GM18498 (cell line): Measurements from ENCODE around the gene FADS2.
A peak's percentile ranks its signal among the peaks of the same experiment; 100 is the strongest.

ENCODE experiments used
- ATAC-seq: cut with Tn5 transposase; IDR thresholded peaks from one replicate; pipeline ENCODE4 v1.9.1; 2021; ENCODE audit warnings: mild to moderate bottlenecking, moderate library complexity; ENCODE audit not compliant: unreplicated experiment

Gene FADS2

DNA sequence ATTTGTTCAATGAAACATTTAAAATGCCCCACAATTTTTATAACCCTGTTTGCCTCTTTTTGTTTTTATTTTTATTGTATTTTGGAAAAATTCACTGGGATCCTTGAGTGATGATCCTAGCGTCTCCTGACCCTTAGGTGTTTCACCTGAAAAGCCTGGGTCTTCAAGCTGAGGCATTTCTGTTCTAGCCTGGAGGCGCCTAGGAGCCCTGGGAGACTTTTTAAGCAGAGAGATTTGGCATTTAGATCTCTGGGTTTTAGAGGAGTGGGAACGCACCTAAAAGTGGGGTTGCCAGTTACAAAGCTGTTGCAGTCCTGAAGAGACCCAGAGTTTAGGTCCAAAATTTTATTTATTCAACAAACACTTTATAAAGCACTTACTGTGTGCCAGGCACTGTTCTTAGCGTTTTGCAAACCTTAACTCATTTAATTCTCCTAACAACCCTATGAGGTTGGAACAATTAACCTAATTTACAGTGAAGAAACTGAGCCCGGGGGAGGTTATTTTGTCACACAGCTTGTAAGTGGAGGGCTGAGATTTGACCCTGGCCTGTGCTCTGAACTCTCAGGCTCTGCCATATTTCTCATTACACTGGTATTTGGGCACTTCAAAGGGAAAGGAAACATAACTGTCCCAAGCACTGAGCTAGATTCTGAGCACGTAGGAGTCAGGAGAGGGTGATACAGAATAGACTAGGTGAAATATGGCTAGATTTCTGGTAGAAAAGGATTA is 10.5 kb upstream of the FADS2 start:
- ATAC-seq = no peak

GRCh38 chr11:61820174-61820573 is 7.9 kb upstream of the FADS2 start:
- no peak for ATAC-seq

GRCh38 chr11:61826930-61827570 is 1.1 kb upstream of the FADS2 start:
- peak; percentile 7 for ATAC-seq

- peak; percentile 6 for ATAC-seq
Measured at GRCh38 chr11:61828379-61828628, 204 bp downstream of the FADS2 start.

DNA sequence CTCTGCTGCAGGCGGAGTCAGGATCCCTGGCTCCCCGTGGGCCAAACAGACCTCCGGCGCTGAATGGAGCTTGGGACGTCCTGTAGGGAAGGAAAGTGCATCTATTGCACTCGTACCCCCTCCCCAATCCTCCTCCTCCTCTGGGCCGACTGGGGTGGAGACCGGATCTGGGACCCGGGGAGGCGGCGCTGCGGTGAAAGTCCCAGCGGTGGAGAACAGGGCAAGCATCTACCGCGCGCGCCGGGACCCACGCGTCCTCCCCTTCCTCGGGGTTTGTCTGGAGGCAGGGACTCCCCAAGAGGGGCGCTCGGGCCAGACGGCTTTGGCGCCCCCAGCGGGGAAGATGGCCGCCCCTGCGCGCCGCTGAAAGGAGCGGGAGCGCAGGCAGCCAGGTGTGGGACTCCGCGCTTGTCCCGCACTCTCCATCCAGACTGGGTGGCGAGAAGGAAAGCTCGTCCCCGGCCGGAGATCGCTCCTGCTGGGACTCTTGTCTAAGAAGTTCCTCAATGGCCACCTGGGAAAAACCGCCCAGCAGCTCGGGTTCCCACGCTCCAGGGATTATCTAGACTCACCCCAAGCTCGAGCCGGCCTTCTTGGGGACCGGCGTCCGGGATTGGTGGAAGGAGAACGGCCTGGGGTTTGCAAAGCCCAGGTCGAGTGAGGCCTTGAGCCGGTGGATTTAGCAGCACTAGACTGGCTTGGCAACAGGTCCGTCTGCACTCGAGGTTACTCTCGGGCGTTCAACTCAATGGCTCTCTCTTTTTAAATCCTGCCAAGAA is 718 bp downstream of the FADS2 start:
- peak; percentile 28 for ATAC-seq

DNA sequence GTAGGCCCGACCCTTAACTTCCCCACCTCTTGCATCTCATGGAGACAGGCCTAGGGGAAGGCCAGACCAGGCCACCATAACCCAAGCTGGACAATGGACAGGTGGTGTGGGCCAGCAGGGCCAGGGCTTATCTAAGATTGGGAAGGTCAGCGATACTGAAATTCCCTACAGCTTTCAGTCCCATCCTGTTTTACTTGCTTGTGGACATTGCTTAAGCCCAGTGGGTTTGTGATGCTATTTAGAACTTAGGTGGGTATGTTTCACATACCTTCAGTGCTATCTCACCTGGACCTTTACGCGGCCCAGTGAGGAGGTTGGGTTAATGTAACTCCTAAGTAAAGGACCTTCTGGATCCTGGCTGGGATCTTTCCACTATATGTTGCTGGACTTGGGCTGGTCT is 1.7 kb downstream of the FADS2 start:
- no peak for ATAC-seq

DNA sequence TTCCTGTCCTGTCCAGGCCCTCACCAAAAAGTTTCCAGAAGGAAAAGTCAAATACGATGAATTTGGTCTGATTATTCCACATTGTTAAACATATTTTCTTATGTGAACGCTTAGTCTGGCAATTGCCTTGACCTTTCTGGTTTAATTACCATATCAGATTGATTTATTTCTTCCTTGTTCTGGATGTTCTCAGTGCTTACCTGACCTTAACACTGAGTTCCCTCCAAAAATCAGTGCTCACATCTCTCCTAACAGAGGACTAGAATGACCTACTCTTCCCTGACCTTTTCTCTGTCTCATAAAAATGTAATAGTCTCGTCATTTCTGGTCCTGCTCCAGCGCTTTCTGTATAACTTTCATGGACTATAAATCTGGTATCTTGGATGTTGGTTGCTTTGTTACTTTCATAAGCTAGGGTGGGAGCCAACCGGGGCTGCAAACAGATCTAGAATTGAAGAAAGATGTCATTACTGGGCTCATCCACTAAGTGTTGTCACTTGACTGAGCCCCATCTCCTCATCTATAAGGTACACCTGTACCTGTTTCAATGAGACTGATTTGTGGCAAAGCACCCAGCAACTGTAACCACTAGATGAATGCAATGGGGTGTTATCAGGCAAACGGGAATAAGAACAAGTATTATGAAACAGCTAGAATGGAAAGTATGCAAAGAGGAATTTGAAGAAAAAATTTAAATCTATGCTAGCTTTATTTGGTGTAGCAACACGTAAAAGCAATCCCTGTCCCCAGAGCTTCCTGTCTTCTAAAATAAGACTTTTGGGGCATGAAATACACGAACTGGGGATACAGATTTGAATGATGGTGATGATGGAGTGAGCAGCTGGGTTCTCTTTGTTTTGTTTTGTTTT is 2.4 kb downstream of the FADS2 start:
- no peak for ATAC-seq

DNA sequence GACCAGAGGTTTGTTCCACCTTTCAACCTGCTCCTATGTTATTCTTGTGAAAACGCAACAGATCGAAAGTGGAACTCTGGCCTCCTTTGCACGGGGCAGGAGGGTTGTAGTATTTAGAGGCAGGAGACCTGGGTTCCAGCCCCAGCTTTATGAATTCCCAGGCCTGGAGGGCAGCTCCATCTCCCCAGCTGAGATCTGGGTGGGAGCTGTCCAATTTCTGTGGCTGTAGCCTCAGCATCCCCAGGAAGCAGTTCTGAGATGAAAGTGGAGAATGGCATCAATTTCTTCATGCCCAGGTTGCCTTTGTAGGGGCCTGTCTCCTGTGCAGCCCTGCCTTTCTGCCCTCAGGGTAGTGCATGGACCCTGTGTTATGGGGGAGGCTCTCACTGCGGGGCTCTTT is 4.1 kb downstream of the FADS2 start:
- ATAC-seq = no peak

DNA sequence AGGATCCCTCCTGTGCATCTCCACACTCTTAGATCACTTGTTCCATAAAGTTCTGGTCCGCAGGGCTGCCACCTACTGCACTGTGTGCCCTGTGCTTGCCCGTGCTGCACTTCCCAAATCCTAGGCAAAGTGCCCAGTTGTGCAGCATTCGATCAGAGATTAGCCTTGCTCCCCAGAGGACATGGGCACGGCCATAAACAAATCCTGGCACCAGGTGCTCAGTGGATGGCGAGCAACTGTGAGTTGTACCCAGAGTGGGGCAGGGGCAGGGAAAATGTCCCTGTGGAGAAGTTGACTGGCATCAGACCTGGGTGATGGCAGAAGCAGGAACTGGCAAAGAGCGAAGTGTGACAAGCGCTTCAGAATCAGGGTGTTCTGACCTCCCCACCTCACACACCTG is 4.7 kb downstream of the FADS2 start:
- ATAC-seq = no peak

- no peak for ATAC-seq
Measured at GRCh38 chr11:61833471-61833870, 5.4 kb downstream of the FADS2 start.

DNA sequence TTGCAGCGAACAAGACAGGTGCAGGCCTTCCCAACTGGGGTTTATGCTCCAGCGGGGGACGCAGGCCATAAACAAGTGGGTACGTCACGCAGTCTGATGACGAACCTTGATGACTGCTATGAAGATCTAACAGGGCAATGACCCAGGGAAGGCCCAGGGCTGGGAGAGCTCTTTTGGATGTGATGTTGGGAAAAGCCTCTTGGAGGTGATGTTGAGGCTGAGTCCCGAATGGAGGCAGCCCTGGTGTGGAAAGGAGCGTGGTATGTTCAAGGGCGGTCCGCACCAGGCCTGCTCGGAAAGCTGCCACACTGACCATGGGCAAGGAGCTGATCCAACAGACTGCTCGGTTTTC is 5.8 kb downstream of the FADS2 start:
- no peak for ATAC-seq

DNA sequence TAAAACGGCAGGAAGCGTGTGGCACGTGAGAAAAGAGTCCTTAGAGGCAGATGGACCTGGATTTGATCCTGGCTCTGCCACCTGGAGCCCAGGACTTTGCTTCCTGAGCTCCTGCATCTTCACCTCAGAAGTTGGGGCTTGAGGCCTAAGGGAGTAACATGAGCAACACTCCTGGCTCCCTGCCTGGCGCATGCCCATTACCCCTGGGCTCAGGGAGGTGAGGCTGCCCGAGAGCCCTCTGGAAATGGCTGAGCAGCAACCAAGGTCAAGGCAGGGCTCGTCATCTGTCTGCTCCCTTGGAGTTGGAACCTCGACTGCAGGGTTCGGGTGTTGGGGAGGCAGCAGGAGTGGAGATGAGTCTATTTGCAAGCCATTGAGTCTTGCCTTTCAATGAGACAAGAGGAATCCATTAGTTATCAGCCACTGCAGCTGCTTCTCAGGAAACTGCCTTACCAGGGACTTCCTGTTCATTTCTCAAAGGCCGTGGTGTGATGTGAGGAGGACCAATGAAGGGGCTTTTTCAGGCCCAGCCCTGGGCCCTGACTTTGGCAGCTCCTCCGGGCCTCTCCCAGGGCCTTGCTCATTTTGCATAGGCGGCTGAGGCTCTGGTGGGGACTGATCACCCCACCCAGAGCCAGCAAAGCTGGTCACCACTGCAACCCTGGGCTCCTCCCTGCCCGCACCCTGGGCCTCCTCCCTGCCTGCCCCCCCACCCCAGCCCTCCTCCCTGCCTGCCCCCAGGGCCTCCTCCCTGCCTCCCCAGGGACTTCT is 6.4 kb downstream of the FADS2 start:
- peak; percentile 90 for ATAC-seq

DNA sequence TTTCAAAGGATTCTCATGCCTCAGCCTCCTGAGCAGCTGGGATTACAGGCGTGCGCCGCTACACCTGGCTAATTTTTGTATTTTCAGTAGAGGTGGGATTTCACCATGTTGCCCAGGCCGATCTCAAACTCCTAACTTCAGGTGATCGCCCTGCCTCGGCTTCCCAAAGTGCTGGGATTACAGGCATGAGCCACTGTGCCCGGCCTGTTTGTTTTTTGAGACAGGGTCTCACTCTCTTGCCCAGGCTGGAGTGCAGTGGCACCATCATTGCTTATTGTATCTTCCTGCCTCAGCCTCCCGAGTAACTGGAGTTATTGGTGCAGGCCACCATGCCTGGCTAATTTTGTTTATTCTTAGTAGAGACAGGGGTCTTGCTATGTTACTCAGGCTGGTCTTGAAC is 8.1 kb downstream of the FADS2 start:
- no peak for ATAC-seq

DNA sequence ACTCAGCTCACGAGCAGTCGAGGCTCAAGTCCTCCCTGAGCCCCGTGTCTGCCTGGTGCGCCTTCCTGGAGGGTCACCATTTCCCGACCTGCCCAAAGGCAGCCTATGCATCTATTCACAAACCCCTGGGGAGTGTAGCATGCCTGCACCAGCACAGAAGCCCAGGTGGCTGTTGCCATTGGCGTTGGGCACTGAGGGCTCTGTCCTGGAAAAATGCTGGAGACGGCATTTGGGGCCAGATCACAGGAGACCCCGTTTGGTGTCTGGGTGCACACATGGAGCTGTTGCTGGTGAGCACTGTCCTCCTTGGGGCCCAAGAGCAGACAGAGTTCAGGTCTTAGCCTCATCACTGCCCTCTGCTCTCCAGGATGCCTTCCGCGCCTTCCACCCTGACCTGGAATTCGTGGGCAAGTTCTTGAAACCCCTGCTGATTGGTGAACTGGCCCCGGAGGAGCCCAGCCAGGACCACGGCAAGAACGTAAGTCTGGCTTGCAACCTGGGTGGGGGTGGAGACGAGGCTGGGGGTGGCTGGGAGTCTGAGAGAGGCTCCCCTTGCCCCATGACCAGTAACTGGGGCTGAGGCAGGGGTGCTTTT is 9.4 kb downstream of the FADS2 start:
- ATAC-seq = no peak

DNA sequence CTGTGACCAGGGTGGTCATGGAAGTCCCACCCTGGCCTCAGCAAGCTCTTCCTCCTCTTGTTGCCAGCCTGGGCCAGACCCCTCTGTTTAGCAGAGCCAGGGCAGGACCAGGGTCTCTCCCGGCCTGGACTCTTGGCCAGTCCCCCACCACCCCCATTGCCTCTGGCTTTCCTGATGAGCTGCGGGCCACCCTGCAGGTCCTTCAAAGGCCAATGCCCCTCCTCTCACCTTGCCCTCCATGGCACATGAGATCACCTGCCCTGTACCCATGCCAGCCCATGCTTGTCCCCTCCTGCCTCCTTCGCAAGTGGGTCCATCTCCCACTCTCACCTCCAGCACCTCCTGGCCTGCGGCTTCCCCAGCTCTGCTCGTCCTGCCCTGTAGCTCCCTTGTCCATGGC is 10.4 kb downstream of the FADS2 start:
- ATAC-seq = no peak

- no peak for ATAC-seq
Measured at GRCh38 chr11:61838921-61839320, 10.8 kb downstream of the FADS2 start.

DNA sequence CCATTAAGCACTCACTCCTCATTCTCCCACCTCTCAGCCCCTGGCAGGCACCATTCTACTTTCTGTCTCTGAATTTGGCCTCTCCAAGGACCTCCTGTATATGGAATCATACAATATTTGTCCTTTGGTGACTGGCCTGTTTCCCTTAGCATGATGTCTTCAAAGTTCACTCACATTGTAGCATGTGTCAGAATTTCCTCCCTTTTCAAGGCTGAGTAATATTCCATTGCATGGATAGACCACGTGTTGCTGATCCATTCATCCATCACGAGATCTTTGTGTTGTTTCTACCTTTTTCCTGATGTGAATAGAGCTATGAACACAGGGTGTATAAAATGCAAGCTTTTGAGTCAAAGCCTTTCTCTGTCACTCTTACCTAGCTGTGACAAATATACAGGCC is 11.6 kb downstream of the FADS2 start:
- ATAC-seq = no peak

DNA sequence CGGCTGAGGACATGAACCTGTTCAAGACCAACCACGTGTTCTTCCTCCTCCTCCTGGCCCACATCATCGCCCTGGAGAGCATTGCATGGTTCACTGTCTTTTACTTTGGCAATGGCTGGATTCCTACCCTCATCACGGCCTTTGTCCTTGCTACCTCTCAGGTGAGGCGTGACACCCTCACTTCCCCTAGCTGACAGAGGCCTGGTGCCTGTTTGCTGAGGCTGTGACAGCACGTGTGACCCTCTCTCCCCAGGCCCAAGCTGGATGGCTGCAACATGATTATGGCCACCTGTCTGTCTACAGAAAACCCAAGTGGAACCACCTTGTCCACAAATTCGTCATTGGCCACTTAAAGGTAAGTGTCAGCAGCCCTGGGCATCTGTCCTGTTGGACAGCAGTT is 12.3 kb downstream of the FADS2 start:
- no peak for ATAC-seq

DNA sequence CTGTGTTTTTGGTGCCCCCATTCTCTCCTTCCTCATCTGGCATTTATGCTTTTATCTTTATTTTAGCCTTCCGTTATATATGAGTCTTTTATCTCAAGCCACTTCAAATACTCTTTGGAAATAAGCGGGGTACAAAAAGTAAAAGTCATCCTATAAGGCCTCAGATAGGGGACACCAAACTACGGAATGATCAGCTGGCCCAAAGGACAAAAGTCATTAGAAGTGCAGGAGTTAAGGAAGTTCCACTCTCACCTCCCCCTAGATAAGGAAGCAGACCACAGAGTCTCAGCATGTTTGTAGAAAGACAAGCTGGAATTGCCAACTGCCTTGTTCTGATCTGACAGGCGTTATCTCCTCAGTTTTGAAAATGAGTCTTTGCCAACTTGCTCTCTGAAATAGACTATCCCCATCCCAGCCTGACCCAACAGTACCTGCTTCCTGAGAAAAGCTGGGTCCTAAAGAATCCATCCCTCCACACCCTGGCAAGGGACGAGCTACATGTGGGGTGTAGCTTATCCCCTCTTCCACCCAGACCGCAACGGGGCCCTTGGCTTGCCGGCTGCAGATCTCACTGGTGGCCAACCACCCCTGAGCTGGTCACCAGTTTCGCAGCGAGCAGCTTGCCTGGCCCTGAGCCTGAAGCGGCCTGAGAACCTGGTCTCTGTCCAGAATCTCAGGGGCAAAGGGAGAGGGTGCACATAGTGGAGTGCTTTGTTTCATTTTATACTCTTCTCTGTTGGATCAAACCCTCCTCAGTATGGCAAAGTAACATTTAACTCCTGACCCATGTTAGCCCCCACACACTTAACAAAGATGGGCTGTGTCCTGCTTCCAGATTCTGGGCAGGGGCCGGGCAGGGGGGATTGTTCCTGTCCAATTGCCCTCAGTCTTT is 13.8 kb downstream of the FADS2 start:
- no peak for ATAC-seq

- no peak for ATAC-seq
Measured at GRCh38 chr11:61842528-61842820, 14.4 kb downstream of the FADS2 start.
